ENCODE data around the gene CLK3. TPM values are rescaled to one million over a fixed set of nuclear protein-coding genes. Genes with fewer than 3 reads are reported as not detected.

CLK3 gene
- total and polyA plus RNA-seq, 2 of the 13 experiments (the other 11 are each of a cell fraction or from before 2014, with no cell fraction given): 41.5 to 82.0 TPM

- TF ChIP-seq EP300 (IDR thresholded peaks at IDR 0.05; ENCODE audit: low read depth in 2 of 2, low read length in 2 of 2): no peak
- TF ChIP-seq EP300 (CRISPR knock-in tag; IDR thresholded peaks at IDR 0.05; ENCODE audit: borderline replicate concordance): no peak
These were observed 21.3 kb downstream of the CLK3 start (continued) for GRCh38 chr15:74636984-74637383.

- POLR2A ChIA-PET: no interaction called here
- WGBS (ENCODE audit: low lambda C conversion rate): 98% methylated on average over 1 of the region's 1 CpG
- in situ Hi-C loops (cut with HindIII; ENCODE audit: extremely low pct_ligation_motif_present, low pct_unique_long_range_greater_than_20kb): no loop called here
- TF ChIP-seq TOPORS (CRISPR knock-in tag; IDR thresholded peaks at IDR 0.05): no peak
- no peak for TF ChIP-seq NFE2L1 (CRISPR knock-in tag; IDR thresholded peaks at IDR 0.05; ENCODE audit: borderline replicate concordance)
- no peak for TF ChIP-seq ZNF780A (CRISPR knock-in tag; IDR thresholded peaks at IDR 0.05)
- no peak for TF ChIP-seq ZMYM2 (CRISPR knock-in tag; IDR thresholded peaks at IDR 0.05)
- TF ChIP-seq ZNF513 (CRISPR knock-in tag; conservative IDR thresholded peaks at IDR 0.05): no peak
- TF ChIP-seq CREBL2 (CRISPR knock-in tag; IDR thresholded peaks at IDR 0.05; ENCODE audit: borderline replicate concordance): no peak
- TF ChIP-seq WIZ (CRISPR knock-in tag; IDR thresholded peaks at IDR 0.05): no peak
- no peak for TF ChIP-seq TGIF2 (CRISPR knock-in tag; IDR thresholded peaks at IDR 0.05)
- TF ChIP-seq HMGA1 (CRISPR knock-in tag; conservative IDR thresholded peaks at IDR 0.05): no peak
- TF ChIP-seq ZNF597 (CRISPR knock-in tag; IDR thresholded peaks at IDR 0.05): no peak
- TF ChIP-seq YY1 (IDR thresholded peaks at IDR 0.05; ENCODE audit: insufficient read depth, insufficient replicate concordance, low read depth, low read length): no peak
- no peak for TF ChIP-seq ZFP1 (CRISPR knock-in tag; IDR thresholded peaks at IDR 0.05)
- TF ChIP-seq CREB1 (IDR thresholded peaks at IDR 0.05): no peak
- TF ChIP-seq CREB1 (CRISPR knock-in tag; IDR thresholded peaks at IDR 0.05): no peak
- no peak for TF ChIP-seq HNF1A (IDR thresholded peaks at IDR 0.05; ENCODE audit: low read depth)
- no peak for TF ChIP-seq HNF1A (CRISPR knock-in tag; IDR thresholded peaks at IDR 0.05; ENCODE audit: borderline replicate concordance)
- TF ChIP-seq FOXK2 (IDR thresholded peaks at IDR 0.05): no peak
- TF ChIP-seq TRIM24 (CRISPR knock-in tag; IDR thresholded peaks at IDR 0.05): no peak
These were observed 25.5 kb downstream of the CLK3 start for GRCh38 chr15:74641151-74641550.

More at GRCh38 chr15:74641151-74641550, 25.5 kb downstream of the CLK3 start:
- Histone ChIP-seq H3K9ac (ENCODE audit: insufficient read depth, low read depth, low read length) (no peak overlapping the region), H4K20me1 (ENCODE audit: insufficient read depth, low read length) (no peaks in the 10 kb centered on the region), H3K27ac (ENCODE audit: extremely low read length, insufficient read depth, low read length) (no peak overlapping the region), H3K9me3 (ENCODE audit: low read length) (no peaks in the 10 kb centered on the region), H3K4me1 (ENCODE audit: insufficient read depth, low read length) (no peaks in the 10 kb centered on the region), H3K79me2 (ENCODE audit: insufficient read depth, low read length) (peaks cover 2% of the 10 kb centered on the region), H3K27me3 (ENCODE audit: control insufficient read depth in 1 of 2, insufficient read depth in 2 of 2, low read length in 2 of 2) (no peaks in the 10 kb centered on the region), H3K4me2 (ENCODE audit: low read depth, low read length) (no peak overlapping the region), H3K4me3 (replicated peaks in 1 of 3; ENCODE audit: insufficient read depth in 1 of 3, low read depth in 2 of 3, low read length in 3 of 3) (no peak overlapping the region), H3K36me3 (replicated peaks in 1 of 2; ENCODE audit: control insufficient read depth in 1 of 2, insufficient read depth in 2 of 2, low read length in 2 of 2) (peaks cover 23 to 76% of the 10 kb centered on the region in 2 experiments; a peak in 4 of 5 replicates), H2AFZ (ENCODE audit: low read length) (no peak overlapping the region)
- intact Hi-C loops (cut with micrococcal nuclease; ENCODE audit: unreplicated experiment): no loop called here
- BruUV-seq (replicated peaks): no TSS peak
- no peak for ATAC-seq
- CTCF ChIA-PET (ENCODE audit: low intra/inter-chr PET ratio, low total read pairs): no interaction called here
- DNase-seq (ENCODE audit: low spot score): no peak
- FAIRE-seq: no peak
